Measurements from ENCODE around the gene GALNT13.

The GALNT13 gene

DNA sequence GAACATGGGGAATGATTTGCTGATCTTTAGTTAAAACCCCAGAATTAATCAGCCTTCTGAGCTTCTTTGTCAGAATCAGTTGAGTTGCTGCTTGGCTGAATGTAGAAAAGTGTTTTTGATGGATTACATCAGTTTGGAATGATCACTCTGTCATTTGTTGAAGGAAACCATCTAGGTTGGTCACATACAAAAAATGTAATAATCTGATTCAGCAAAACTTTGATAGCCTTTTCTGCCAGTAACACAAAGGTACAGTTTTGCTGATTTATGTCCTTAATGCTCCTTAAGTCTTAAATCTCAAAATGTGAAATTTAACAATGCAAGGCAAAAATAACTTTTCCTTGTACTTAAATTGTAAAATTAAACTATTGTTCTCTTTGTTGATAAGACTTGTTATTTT, 74.3 kb downstream of the GALNT13 start:
- no peak for DNase-seq

DNA sequence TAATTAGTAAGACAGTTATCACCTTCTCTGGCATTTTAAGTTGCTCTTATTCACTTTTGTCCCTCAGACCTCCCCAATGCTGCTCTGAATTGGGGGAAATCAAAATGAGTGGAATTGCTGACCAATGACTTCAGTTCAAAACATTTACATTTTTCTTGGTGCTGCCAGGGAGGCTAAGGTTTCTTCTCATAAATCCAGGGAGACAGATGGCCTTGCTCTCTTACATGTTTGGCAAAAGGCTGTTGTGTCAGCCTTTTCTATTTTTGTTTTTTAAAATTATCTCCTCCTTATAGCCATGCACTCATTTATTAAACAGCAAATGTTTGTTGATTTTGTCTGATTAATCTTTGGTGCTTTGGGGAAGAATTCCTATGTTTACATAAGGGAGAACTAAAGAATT, 82.0 kb downstream of the GALNT13 start:
- DNase-seq: no peak

DNA sequence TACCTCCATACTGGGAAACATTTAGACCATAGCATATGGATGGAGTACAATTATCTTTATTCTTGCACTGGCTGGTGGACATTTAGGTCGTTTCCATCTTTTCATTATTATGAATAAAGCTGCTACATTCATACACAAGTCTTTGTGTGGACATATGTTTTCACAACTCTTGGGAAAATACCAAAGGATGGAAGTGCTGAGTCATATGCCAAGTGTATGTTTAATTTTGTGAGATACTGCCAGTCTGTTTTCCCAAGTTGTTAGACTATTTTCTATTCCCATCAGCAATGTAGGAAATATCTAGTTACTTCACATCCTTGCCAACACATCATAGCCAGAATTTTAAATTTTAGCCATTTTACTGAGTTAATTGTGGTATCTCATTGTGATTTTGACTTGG, 91.5 kb downstream of the GALNT13 start:
- DNase-seq: no peak

DNA sequence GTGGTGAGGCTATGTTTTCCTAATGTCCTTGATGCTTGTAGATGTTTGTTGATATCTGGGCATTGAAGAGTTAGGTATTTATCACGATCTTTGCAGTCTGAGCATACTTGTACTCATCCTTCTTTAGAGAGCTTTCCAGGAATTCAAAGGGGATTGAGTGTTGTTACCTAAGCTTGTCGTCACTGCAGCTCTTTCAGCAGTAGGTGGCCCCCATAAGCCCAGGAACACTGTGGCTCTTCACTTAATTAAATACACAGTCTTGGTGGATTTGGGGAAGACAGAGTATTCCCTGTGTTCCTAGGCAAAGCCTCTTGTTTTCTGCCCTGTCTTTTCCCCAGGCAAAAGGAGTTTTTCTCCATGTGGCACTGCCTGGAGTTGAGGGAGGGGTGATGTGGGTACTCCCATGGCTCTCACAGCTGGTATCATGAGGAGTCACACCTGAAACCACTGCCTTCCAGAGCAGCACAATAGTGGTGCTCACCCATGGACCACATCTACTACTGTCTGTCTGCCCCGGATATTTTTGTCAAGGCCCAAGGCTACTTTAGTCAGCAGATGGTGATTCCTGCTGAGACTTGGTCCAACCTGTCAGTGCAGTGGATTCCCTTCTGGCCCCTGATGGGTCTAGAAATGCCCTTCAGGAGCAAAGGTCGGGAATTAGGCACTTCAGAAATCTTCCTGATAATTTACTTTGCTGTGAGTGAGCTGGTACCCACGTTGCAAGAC, 95.7 kb downstream of the GALNT13 start:
- no peak for DNase-seq

DNA sequence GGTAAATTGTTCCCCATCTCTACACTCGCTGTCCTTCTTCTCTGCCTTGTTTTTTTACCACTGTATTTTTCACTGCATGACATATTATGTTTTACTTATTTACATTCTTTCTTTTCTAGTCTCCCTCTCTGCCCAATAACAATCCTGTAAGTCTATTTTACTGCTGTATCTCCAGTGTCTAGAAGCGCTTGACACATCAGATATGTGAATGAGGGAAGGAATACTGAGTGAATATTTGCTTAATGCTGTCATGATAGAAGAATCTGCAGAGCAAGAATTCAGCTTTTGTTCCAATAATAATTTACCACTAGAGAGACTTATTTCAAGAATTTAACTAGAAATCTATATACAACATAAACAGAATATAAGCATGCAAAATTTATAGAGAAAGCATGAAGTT, 99.5 kb downstream of the GALNT13 start:
- DNase-seq: no peak

DNA sequence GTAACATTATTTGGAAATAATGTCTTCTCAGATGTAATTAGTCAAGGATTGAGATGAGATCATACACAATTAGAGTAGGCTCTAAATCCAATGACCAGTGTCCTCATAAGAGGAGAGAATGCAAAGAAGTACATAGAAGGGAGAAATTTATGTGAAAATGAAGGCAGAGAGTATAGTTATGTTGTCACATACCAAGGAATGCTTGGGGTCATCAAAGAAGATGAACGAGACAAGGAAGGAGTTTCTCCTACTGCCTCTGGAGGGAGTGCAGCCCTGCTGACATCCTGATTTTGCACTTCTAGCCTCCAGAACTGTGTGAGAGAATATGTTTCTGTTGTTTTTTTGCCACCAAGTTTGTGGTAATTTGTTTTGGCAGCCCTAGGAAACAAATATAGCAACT, 100.1 kb downstream of the GALNT13 start:
- DNase-seq: no peak

DNA sequence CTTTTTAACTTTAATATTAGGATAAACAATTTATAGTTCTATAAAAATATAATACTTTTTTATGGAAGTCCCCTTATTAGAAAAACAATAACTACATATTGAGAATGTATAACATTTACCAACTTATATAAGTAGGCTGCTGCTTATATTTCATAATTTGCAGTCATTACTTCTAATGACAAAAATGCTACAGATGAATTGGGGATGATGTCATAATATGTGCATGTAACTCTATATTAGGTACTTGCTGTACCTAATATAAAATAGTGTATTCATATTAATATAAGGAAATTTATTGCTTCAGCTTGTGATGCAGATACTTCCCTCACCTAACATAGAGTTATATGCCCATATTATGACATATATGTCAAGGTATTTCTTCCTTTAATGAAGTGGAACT, 100.7 kb downstream of the GALNT13 start:
- no peak for DNase-seq

DNA sequence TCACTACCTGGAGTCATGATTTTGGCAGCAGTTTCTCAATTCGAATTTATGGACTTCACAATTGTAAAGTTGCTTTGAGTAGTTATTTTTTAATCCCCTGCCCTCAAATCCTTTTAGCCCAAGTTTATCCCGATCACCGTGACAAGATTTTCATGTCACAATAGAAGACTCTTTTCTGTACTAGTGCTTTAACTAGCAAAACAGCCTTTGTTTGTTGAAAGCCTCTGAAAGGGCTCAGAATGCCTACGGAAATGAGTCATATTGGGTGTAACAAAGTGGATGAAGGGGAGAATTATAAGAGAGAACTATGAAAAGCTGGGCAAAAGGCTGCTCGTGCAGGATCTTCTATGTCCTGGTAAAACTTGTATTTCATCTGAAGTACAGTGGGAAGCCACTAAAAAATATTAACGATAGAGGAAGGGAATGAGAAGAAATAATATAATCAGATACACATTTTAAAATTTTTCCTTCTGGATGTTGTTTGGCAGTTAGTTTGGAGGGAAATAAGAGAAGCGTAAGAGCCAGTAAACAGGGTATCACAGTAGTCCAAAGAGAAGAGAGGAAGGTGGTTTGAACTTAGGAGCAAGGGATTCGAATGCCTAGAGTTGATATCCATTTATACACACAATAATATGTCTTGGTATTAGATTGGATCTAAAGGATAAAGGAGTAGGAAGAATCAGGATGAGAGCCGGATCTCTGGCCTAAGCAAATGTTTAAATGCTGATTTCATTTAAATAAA, 114.9 kb downstream of the GALNT13 start:
- no peak for DNase-seq

DNA sequence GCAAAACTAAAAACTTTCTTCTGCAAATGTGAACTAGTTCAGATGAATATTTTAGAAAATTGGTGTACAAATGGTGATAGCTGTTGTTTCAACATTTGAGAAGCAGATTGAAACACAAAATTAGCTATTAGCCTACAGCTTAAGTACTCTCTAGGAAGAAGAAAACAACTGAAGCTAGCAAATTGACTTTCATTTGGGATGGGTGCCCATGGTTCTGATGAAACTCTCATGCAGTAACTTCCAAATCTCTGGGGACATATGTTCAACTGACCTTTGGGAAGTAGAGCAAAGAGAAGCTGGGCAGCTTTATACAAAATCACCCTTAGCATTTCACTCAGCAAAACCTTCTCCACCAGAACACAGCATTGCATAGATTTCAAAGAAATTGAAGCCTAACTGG, 119.0 kb downstream of the GALNT13 start:
- DNase-seq: no peak

DNA sequence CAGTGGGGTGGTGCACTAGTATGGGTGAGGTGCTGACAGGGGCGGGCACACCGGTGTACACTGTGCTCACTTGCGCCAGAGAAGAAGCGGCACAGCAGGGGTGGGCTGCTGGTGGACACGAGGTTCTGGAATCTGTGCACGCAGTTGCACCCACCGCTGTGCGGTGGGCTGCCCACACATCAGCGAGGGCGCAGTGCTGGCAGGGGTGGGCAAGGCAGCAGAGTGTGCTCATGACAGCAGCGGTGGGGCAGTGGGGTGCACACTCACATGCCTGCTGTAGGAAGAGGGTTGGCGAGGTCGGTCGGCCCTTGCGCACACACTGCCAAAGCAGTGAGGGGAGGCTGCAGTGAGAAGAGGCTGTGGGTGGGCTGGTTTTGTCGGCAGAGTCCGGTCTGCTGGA, 141.8 kb downstream of the GALNT13 start:
- DNase-seq: no peak

DNA sequence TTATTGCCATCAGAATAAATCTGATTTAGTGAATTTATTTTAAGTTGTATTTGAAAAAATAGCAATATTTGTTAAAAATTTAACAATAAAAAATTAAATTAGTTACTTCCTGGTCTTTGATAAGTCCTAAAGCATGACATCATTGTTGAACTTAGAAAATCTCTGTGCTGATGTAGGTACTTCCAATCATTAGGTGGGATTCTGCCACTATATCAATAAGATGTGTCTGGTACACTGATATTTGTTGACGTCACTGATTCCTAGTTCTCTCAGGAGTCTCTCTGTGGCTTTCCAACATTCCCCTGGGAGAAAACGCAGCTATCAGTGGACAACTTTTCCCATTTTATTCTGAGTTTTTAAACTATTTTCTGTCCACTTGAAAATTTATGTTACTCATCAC, 143.5 kb downstream of the GALNT13 start:
- DNase-seq: no peak

DNA sequence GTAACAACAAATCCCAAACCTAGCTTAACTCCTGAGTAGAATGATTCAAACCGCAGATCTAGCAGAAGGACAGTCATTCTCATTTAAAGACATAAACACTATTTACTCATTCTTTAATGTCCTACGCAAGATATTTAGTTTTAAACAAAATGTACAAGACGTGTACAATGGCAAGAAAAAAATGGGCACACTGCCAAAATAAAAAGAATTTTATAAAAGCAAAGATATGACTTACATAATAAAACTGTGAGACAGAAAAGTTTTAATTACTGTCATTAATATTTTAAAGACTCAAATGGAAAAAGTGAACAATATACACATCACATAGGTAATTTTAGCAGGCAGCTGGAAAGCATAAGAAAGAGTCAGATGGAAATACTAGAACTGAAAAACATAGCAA, 157.8 kb downstream of the GALNT13 start:
- DNase-seq: no peak

DNA sequence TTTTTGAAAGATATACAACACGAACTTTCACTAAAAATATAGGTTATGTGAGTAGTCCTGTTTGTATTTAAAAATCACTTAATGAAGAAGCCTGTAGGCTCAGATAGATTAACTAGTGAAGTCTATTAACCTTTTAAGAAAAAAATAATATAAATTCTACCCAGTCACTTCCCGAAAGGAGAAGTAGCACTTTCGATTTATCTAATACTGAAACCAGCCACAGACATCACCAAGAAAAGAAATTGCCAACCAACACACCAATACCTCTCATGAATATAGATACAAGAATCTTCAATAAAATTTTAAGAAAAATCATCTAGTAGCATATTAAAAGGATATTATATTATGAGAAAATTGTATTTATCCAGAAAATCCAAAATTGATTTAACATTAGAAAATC, 160.5 kb downstream of the GALNT13 start:
- no peak for DNase-seq

DNA sequence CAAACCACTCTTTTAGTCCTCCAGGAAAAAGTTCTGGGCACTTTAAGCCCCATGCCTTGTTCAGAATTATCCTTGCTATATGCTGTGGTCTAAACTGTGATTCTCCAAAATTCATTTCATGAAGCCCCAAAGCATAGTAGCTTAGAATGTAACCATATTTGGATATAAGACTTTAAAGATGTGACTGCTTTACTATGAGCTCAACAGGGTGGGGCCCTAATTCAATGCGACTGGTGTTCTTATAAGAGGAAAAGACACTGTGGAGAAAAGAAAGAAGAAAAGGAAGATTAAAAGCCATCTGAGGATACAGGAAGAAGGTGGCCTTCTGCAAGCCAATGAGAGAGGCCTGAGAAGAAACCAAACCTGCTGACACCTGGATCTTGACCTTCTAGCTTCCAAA, 174.8 kb downstream of the GALNT13 start:
- no peak for DNase-seq

DNA sequence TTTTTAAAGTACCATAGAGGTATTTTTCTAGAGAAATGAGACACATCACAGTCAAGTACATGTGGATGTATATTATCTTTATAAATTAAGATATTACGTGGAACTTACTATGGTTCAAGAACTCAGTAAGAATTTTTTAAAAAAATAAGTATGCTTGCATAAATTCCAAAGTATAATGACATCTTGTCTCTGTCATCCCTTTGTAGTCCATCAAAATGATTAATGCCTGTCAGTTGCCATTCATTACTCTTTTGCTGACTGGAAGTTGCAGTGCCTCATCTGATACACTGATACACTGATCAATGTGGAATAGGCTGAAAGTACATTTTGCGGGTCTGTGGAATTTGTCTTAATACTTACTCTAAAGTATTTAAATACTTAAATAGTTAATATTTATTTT, 177.2 kb downstream of the GALNT13 start:
- DNase-seq: no peak

DNA sequence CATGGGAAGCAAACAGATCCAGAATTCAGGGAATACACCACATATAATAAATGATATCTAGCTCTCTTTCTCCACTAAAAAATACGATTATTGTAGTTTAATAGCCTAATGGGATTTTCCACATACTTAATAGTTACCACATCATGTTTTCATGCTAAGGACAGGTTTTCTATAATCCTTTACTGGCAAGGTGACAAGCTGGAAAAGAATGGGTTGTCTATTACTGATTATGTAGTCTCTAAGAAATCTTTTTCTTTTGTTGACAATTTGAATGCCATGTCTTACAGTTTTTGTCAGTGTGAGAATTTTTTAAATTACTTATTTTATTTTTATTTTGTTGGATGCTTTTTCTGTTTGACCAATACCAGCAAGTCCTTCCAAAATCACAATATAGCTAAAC, 177.8 kb downstream of the GALNT13 start:
- DNase-seq: no peak

DNA sequence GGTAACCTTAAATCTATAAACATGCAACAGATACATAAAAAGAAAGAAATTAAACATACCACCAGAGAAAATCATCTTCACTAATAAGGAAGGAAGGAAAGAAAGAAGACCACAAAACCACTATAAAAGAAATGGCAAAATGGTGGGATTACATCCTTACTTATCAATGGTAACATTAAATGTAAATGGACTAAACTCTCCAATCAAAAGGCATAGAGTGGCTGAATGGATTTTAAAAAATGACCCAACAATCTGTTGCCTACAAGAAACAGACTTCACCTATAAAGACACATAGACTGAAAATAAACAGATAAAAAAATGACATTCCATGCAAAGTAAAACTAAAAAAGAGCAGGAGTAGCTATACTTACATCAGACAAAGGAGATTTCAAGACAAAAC, 195.4 kb downstream of the GALNT13 start:
- no peak for DNase-seq

DNA sequence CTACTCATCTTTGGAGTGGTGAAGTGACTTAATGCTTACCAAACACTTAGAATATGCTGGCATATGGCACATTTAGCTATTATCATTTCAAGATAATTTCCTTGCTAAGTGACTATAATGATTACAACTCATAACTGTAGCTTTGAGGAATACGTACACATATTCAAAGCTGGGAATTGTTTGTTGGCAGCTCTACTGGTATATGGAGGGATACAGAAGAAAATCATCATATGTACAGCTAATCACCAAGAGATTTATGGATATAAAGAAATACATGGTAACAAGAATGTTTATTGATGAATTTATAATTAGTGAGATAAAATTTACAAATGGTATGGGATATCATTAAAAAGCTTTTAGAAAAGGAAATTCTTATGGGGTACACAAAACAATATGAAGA, 207.2 kb downstream of the GALNT13 start:
- DNase-seq: no peak

DNA sequence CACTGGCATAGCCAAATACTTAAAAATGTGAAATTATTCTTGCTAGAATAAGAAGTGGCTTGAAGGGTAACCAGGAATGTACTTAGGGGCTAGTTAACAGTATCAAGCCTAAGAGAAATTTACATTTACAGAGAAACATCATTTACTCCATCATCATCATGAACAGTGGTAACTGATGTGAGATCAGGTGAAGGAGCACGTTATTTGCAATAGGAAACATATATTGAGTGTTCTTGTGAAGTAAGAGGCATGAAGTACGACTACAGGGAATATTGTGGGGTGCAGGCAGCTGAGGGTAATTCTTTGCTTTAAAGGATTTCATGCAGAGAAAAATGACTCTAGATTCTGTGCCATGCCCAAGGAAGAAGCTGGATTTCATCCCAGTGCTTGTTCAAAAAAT, 220.8 kb downstream of the GALNT13 start:
- no peak for DNase-seq

DNA sequence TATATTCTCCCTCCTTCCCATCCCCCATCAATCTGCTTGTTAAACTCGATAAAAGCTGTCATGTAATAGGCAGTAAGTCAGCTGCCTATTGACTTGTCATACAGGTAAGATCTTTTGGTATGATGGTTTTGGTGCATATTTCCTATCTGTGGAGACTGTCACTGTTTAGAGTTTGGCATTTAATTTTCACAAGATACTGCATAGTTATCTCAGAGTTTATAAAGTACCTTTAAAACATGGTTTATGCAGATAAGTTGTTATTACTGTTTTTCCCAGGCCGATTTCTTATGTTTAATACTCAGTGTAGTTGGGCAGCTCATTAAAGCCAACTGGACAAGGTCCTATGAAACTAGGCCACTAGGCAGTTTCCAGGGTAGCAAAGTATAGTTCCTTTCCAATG, 222.1 kb downstream of the GALNT13 start:
- DNase-seq: no peak

DNA sequence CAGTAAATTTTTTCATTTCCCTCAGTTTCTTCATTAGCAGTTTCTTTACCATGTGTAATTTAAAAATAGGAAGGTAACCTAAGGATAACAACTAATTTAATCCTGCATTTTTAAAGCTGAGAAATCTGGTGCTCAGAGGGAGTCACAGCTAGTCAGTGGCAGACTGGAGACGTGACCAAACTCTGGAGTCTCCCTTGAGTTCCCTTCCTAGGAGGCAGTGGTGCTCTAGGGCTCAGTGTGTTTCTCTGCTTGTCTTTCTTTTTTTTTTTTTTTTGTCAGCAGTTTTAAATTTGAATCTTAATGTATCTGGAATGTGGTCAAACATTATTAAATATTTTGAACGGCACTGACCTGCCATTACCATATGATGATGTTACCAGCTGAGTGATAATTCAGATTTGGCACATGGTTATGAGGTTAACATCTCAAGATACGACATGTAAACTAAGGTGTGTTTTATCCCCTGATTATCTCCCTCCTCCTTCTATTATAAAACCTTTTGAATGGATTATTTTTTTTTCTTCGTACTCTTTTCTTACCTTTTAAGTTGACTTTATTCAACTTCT, 226.2 kb downstream of the GALNT13 start:
- DNase-seq: no peak

DNA sequence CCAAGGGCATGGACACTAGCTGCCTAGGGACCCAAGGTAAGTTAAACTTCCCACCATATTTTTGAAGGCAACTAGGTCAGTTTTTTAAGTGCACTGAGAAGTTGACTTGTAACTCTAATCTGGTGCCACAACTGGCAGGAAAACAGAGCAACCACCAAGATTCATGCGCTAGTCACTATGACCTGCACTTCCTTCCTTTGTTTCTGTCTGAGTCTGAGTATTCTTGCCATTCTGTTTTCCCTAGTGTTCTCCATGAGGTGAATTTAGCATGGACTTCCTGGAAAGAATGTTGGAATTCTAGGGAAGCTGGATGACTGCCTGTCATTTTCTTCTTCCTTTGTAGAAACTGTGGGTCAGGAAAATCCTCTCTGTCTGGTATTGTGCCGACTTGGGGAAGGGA, 249.0 kb downstream of the GALNT13 start:
- no peak for DNase-seq

DNA sequence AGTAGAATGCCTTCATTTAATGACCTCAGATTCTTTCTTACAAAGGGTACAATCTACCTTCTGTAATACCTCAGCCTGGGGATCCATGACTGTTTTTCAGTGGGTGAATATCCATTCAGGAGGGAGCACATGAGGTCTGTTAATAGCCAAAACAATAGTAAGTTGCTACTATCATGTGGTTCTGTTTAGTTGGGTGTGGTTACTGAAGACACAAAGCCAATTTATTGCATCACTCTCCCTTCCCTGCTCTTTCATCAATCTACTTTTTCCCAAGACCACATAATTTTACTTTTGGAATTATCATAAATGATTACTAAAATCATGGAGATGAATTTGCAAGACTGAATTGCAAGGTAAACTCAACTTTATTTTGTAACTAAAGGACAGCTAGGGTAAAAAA, 254.2 kb downstream of the GALNT13 start:
- no peak for DNase-seq

DNA sequence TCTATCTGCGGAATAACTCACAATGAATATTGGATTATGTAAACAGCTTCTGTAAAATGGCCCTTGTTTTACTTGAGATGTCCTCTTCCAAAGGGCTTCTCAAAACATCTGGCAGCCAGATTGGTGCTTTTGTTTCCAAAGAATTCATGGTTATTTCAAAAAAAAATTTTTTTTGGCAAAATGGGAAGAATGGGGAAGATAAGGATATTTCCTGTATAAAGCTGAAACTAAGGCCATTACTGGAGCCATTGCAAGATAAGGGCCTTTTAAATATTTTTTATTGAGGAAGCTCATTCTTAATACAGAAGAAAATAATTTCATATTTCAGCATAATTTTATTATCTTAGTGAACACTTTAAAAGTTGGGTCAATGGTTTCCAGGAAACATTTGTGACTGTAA, 259.1 kb downstream of the GALNT13 start:
- DNase-seq: no peak

DNA sequence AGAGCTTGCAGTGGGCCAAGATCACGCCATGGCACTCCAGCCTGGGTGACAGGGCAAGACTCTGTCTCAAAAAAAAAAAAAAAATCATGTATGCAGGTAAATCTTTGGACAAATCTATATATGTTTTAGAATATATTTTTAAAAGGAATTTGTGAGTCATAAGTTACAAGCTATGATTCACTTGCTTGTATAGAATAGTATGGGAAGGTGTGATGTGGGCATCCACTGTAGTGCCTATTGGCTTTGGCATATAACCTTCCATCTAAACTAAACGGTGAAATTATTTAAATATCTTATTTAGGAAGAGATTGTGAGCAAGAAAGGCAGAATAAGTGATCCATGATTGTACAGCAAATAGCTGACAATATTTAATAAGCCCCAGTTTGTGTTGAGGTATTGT, 261.1 kb downstream of the GALNT13 start:
- no peak for DNase-seq
